ENCODE results near the gene ABI3.

DNA sequence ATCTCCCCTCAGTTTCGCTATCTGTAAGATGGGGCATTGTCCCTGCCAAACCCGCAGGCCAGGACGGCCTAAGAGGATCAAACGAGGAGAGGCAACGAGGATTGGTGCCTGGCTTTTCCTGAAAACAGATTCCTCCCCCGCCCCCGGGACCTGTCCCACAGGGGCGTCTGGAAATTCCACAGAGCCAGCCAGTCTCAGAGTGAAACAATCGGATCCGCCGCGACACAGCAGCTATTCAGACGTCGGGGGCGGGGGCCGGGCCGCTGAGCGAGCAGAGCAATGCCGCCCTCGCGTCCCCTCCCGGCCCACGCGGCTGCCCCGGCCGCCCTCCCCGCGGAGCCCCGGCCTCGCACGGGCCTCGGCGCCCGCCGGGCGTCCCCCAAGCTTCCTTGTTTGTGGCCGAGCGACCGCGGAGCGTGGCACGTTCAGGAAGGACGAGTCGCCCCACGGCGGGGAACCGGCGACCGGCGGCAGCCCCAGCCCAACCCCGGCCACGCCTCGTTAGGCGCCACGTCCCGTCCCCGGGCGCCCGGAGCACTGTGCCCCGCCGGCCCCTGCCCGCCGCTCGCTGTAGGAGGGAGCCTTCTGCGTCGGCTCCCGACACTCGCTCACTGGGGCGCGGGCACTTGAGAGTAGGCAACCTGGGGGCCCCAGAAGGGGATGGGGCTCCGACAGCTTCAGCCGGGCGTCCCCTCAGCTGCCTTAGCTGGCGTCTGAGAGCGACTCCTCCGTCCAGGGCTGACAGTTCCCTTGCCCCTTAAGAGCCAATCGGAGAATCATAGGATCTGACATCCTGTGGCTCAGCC, 49.7 kb downstream of the ABI3 start:
- TF ChIP-seq, protein P1, sequence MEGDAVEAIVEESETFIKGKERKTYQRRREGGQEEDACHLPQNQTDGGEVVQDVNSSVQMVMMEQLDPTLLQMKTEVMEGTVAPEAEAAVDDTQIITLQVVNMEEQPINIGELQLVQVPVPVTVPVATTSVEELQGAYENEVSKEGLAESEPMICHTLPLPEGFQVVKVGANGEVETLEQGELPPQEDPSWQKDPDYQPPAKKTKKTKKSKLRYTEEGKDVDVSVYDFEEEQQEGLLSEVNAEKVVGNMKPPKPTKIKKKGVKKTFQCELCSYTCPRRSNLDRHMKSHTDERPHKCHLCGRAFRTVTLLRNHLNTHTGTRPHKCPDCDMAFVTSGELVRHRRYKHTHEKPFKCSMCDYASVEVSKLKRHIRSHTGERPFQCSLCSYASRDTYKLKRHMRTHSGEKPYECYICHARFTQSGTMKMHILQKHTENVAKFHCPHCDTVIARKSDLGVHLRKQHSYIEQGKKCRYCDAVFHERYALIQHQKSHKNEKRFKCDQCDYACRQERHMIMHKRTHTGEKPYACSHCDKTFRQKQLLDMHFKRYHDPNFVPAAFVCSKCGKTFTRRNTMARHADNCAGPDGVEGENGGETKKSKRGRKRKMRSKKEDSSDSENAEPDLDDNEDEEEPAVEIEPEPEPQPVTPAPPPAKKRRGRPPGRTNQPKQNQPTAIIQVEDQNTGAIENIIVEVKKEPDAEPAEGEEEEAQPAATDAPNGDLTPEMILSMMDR (IDR thresholded peaks at IDR 0.05), result no peak
- TF ChIP-seq EP300 (IDR thresholded peaks at IDR 0.05), result no peak

Measured in gastroesophageal sphincter (tissue), 3 donors.